GM21390 (cell line): ENCODE results near the gene PIP5K1B.
A peak's percentile ranks its signal among the peaks of the same experiment; 100 is the strongest.

Source experiments
- ATAC-seq: cut with Tn5 transposase; IDR thresholded peaks from one replicate; pipeline ENCODE4 v1.9.1; 2021; ENCODE audit not compliant: unreplicated experiment

Gene PIP5K1B

DNA sequence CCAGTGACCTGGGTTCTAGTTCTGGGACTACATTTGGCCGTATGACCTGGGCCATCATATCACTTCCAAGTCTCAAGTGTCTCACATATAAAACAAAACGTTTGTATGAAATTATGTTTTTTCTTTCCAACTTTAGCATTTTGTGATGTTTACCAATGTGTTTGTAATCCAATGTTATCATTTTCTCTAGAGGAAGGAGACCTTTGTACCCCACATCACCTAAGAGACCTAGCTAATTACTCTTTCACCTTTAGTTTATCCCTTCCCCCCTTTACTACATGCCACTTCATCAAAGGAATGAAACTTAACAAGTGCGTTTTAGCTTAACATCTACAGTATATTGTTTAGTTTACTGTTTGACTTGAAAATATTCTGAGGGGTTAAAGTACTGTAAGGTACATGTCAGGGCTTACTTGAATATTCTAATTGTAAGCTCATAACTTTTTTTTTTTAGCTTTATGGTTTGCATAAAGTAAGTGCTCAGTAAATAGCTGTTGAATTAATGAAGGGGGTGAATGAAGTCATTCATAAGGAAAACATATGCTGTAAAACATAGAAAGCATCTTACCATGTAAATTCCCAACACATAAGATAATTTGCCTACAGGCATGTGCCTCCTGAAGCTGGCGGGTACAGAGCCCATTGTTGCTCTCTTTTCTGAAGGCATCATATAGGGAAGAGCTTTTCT lies 2.9 kb downstream of the PIP5K1B start:
- no peak for ATAC-seq

DNA sequence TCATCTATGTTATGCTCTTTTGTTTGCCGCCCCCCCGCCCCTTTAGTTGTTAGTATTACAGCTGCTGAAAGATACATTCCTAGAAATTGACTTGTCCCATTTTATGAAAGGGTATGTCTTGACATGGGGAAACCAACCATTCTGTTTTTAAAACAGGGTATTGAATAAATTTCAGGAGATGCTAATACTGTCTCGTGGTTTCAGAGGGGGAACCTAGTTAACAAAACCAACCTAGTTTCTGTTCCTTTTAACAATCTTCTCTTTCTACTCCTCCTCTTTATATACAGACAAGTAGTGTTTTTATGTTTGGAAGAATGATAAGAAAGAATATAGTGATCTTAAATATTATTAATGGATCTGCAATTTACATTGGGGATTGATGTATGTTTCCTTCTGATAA lies 3.5 kb downstream of the PIP5K1B start:
- ATAC-seq = no peak

DNA sequence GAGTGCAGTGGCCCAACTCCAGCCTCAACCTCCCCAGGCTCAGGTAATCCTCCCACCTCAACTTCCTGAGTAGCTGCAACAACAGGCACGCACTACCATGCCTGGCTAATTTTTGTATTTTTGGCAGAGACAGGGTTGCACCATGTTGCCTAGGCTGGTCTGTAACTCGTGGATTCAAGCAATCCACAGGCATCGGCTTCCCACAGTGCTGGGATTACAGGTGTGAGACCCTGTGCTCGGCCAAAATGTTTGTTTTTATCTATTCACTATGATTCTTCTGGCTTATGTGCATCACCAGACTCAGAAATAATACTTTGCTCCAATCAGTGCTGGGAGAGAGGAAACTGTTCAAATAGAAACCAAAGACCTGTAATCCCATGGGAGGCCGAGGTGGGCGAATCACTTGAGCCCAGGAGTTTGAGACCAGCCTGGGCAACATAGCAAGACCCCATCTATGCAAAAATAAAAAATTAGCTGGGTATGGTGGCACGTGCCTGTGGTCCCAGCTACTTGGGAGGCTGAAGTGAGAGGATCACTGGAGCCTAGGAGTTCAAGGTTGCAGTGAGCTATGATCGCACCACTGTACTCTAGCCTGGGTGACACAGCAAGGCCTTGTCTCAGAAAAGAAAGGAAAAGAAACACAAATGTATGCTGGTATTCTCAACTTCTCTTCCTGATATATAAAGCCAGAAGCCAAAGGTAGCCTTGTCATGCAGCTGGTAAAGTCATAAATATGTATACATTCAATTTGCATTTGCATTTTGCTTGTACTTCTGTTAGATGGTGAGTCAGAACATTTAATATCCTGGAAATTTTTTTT lies 4.5 kb downstream of the PIP5K1B start:
- ATAC-seq = no peak

DNA sequence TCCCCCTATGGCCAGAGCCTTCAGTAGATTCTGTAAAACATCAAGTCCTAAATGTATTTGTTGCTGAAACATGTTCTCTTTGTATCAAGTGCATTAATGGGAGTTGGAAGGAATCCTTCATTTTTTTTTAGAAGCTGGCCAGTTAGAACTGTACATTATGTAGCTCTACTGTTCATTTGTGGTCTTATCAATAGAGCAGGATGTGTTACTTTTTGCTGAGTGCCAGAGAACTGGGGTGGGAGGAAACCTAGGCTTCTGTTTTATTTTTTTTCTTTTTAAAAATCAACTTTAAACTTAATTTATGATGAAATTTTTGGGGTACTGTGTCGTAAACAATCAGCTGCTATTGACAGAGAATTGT lies 5.1 kb downstream of the PIP5K1B start:
- no peak for ATAC-seq

DNA sequence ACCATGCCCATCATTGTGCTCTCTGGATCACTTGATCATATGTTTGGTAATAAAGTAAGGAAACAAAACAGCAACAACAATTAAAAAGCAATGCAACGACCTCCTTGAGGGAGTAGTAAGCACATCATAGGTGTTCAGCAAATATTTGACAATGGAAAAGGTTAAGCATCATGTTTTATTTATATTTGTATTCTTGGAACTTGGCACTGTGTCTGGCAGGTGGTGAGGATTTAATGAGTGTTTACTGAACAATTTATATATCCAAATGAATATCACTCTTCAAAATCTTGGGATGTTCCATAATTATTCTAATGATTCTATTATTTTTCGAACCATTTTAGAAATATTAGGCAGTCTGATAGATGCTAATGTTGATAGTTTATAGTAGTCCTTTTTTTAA lies 6.2 kb downstream of the PIP5K1B start:
- ATAC-seq = no peak

DNA sequence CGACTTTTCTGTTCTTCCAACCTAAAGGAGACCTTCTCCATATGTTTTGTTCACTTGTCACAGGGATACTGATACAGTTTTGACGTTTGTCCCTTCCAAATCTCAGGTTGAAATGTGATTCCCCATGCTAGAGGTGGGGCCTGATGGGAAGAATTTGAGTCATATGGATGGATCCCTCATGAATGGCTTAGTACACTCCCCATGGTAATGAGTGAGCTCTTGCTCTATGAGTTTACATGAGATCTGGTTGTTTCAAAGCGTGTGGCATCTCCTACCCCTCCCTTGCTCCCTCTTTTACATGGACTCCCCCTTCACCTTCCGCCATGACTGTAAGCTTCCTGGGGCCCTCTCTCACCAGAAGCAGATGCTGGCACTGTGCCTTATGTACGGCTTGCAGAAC lies 6.9 kb downstream of the PIP5K1B start:
- ATAC-seq = no peak

DNA sequence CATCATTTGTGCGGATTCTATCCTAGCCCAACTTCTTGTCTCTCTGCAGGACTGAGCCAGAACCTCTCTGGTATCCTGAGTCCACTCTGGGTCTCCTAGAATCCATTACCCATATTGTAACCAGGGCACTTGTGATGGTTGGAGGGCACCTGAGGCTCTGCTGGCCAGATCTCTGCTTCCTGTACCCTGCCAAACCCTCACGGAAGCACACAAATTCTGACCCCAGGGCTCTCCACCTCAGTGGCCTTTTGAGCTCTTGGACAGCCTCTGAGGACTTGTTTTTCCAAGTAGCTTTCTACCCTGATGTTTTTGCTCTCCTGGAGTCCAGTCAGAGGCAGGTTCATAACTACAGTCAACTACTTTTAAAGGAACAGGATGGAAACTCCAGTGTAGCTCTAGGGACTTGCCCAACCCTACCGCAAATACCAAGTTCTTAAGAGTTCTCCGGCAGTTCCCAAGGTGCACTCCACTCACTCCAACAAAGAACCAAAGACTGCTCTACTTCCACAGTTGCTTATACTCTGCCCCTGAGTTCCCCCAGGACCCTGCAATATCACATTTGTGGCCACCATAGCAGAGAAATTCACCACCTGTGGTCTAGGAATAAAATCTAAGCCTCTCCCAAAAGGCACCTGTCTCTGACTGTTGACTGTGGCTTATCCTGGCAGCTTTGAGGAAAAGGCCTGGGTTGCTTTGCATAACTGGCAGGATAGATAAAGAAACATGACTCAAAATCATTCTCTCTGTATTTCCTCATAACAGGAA lies 9.6 kb downstream of the PIP5K1B start:
- no peak for ATAC-seq

DNA sequence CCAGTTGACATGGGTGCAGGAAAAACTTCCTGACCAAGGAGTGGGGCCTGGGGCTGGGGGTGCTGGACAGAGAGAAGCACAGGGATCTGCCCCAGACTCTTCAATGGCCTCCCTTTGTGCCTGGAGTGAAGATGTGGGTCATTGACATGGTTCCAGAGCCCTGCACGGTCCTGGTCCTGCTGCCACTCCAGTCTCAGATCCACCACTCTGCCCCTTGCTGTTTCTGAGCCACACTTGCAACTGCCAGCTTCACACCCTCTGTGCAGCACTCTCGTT lies 10.1 kb downstream of the PIP5K1B start:
- no peak for ATAC-seq

DNA sequence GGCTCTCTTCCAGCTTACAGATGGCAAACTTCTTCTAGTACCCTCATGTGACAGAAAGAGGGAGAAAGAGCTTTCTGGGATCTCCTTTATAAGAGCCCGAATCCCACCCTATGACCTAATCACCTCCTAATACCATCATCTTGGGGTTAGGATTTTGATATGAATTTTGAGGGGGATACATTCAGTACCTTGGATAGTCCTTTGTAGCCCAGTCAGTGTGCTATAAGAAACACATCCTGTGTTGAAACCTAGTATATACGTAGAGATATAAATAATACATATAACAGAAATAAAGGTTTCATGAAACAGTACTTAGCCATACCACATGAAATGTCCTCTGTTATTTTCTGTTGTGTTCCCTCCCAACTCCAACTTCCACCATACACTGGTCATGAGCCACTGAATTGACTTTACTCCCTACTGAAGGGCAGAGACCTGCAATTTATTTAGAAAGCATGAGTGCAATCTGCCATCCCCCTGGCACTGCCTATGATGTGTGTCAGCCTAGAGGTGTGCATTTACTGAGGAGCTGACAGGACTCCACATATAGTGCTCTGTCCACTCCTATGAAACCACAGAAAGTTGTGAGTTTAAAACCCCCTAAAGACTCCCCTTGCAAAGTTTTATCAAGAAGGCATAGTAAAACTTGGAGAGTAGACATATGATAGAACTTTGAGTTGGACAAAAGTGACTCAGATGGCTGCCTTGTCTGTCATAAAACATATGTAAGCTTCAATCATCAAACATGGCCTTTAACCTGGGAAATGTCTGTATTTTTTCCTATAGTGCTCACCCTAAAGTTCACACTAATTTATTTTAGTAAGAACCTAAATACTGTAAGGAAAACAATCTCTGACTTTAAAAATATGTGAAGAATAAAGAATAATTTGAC lies 12.8 kb downstream of the PIP5K1B start:
- ATAC-seq = no peak

DNA sequence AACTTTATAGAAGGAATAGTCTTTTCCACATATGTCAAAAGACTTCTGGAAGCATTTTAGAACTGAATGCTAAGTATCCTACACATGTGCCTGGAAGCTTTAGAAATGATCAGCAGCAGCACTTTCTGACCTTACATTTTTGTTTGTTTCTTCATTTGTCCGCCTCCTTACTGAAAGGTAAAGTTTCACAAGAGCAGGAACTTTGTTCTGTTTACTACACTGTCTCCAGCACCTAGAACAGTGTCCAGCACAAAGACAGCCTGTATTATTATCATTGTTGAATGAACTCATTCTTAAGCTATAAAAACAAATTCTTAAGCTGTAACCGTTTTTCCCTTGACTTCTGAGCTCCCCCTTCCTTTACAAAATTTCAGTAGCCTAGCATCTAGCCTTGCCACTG lies 14.8 kb downstream of the PIP5K1B start:
- no peak for ATAC-seq

DNA sequence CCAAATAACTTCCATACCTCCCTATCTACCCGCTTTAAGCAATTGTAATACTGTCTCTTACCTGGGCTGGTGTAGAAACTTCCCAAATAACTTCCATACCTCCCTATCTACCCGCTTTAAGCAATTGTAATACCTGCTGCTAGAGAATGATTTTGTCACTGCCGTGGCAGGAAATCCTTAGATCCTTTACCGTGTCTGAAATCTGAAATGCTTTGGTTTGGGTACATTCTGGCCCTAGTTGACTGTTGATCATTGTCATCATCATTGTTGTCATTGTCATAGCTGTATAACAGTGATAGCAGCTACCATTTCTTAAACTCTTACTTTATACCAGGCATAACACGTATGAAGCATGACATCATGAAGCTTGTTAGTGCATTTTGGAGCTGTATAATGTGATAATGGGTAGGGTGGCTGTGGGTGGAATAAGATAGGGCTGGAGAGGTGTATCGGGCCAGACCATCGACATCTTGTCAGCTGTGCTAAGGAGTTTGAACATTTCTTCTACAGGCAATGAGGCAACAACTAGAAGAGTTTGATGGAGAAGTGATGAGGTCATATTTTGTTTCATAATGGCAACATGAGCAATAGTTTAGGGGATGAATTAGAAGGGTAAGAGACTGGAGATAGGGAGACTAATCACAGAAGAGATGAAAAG lies 15.7 kb downstream of the PIP5K1B start:
- ATAC-seq = no peak

DNA sequence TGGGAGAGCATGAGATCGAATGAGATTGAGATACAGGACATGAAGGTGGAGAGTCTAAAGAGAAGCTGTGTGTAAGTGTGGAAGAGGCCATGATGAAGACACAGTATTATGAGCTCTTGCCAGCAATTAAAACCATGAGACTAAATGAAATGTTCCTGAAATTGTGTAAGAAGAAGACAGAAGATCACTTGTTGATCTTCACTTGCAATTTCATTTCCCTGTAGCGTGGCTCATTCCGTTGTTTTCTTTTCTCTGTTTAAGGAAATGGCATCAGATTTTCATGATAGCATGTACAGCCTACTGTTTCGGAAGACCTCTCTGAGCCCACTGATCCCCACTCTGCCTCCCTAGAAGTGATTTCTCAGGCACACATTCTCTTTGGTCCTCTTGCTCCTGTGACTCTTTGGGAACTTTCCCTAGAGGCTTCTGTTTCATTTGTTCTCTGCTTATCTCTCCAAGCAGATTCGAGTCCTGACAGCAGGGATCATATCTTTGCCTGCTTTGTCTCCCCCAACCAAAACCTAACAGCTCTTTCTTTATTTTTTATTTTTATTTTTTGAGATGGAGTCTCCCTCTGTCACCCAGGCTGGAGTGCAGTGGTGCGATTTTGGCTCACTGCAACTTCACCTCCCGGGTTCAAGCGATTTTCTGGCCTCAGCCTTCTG lies 16.8 kb downstream of the PIP5K1B start:
- ATAC-seq = no peak

DNA sequence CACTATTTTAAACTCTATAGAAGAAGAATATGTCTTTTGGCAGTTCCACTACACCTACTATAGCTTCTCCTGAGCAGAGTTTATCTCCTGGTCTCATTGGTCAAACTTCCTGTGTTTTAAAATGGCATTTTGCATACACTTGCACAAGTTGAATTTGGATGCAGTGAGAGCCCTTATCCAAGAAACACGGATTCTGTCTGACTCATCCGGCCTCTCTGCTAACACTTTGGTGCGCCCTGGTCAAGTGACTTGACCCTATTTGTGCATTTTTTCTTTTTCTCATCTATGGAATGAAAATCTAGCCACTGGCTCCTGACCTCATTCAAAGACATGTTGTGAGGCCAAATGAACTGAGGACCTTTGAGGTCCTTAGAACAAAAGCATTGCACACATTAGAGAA lies 20.0 kb downstream of the PIP5K1B start:
- no peak for ATAC-seq

DNA sequence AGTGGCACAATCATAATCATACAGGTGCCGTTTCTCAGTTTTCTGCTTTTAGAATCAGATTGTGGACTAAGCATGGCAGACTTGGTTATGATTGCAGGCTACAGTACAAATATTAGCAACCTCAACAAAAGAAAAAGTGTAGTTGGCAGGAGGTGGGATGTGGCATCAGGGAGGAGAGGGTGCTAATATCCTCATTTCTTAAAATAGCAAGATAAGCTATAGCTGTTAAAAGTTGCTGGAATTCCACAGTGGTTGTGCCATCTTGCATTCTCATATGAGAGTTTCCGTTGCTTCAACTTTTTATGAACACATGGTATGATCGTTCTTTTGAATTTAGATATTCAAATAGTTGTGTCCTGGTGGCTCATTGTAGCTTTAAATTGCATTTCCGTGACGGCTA lies 21.4 kb downstream of the PIP5K1B start:
- ATAC-seq = no peak

DNA sequence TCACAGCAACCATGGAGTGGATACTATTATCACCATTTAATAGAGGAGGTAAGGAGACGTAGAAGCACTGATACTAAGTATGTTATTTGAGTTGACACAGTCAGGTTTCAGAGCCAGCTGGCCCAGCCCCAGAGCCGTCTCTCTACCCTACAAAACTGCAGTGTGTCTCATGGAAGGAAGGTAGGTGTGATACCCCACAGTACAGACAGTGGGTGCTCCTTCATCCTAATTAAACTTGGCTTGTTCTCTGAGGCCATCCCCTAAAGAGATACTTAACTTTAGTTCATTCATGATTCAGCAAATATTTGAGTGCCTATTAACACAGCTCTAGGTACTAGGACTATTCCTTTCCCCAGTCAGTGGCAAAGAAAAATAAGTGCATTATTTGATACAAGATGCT lies 22.6 kb downstream of the PIP5K1B start:
- ATAC-seq = no peak

DNA sequence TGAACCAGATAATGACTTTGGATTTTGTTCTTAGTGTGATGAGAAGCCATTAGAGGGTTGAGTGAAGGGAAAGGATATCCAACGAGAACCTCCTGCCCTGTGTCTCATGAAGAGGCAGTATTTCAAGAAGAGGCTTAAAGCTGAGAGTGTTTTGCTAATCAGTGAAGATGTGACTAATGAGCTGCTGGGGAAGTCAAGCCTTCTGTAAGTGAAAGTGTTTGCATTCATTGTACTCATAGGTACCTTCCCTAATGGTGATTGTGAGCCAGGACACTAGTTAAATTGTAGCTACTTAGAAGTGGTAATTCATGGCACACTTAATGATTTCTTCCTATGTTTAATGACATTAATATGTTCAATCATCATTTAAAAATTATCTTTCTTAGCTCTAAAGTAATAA lies 23.7 kb downstream of the PIP5K1B start:
- ATAC-seq = peak; percentile 63

DNA sequence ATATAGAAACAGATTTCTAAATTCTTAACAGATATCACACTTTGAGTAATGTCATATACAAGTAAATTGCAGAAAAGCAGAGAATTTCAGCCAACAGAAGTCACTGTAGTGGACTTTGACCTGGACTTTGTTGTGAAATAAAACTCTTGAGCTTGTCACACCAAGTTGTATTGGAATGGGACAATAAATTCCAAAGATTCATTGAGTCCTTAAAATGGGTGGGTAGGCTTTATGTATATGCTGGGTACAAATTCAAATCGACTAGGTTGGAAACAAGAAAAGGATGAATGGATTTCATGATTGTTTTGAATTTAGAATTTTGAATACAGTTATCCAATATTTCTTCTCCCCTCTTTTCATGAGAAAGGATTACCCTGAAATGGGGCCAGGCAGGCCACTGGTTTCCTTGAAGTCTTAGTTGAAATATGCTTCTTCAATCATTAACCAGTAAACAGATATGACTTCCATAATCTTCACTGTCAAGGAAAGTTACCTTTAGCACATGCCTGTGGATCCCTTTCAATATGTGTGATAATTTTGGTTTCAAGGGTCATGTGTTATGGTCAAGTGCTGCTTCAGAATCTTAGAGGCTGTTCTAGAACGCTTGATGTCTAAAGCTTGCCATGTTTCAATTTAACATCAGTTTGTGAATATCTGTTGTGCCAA lies 25.7 kb downstream of the PIP5K1B start:
- no peak for ATAC-seq

DNA sequence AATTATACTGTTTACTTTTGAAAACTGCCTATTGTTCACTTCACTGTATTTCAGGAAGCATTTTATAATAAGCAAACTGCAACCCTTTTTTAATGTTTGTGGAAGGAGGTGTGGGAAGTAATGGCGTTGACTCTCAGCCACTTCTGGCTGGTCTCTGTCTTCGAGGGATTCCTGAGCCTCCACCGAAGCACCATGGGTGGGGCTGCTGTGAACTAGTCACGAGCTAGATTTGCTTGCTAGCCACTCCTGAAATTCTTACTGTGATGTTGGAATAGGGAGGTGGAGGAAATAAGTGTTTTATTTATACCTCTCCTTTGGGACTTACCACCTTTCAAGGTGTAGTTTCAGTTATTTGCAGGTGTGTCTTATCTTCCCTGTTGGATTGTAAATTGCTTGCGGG lies 26.8 kb downstream of the PIP5K1B start:
- ATAC-seq = no peak

DNA sequence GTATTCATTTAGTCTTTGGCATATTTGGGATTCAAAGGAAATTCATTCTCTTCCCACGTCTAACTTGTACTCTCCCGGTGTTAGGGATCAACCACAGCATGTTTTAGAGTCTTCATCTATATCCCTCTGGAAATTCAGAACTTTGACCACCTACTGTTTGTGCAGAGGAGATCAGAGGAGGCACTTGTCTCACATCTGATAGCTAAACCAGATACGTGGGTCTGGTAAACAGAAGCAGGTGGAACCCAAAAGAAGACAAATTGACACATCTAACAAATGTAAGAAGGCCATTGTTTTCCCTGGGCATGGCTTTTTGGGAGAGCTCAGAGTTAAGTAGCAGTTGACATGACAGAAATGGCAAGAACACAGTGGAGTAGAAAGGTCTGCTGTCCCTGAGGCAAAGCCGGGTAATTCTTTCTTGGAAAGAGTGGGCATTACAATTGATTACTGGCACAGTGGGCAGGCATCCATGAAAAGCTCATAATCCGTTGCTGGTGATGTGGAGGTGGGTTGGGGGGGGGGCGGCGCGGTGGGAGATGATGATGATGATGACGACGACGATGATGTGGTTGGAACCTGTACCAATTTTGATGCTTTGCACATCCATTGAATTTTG lies 27.5 kb downstream of the PIP5K1B start:
- ATAC-seq = no peak
